Measurements from ENCODE around the gene WDPCP. TPM values are rescaled to one million over a fixed set of nuclear protein-coding genes. Genes with fewer than 3 reads are reported as not detected.

The WDPCP gene
- total and polyA plus RNA-seq, 5 donors from 2014 or later: 2.9 to 9.4 (median 3.9) TPM

Other genes starting within 250 kb of the WDPCP start
- 102 TPM for gene MDH1, start 486 bp upstream of the WDPCP start, total RNA-seq
- gene MDH1, start 486 bp upstream of the WDPCP start, polyA plus RNA-seq: 100 to 1,000 TPM; 298 to 378 (median 334) TPM

Data from CD4-positive, CD25-positive, alpha-beta regulatory T cell (primary cell).